GM19099 (cell line): ENCODE data around the gene C5AR1.

Experiments used
- POLR2A ChIP-seq: IDR thresholded peaks from 3 replicates; pipeline ENCODE4 v1.6.1; 2011; ENCODE audit warnings: low read depth; ENCODE audit not compliant: insufficient read length; ENCODE audit errors: extremely low read depth

C5AR1 gene

GRCh38 chr19:47316513-47316912, 6.9 kb downstream of the C5AR1 start:
- no peak for TF ChIP-seq POLR2A

DNA sequence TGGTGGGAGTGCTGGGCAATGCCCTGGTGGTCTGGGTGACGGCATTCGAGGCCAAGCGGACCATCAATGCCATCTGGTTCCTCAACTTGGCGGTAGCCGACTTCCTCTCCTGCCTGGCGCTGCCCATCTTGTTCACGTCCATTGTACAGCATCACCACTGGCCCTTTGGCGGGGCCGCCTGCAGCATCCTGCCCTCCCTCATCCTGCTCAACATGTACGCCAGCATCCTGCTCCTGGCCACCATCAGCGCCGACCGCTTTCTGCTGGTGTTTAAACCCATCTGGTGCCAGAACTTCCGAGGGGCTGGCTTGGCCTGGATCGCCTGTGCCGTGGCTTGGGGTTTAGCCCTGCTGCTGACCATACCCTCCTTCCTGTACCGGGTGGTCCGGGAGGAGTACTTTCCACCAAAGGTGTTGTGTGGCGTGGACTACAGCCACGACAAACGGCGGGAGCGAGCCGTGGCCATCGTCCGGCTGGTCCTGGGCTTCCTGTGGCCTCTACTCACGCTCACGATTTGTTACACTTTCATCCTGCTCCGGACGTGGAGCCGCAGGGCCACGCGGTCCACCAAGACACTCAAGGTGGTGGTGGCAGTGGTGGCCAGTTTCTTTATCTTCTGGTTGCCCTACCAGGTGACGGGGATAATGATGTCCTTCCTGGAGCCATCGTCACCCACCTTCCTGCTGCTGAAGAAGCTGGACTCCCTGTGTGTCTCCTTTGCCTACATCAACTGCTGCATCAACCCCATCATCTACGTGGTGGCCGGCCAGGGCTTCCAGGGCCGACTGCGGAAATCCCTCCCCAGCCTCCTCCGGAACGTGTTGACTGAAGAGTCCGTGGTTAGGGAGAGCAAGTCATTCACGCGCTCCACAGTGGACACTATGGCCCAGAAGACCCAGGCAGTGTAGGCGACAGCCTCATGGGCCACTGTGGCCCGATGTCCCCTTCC, 10.5 kb downstream of the C5AR1 start:
- no peak for TF ChIP-seq POLR2A

DNA sequence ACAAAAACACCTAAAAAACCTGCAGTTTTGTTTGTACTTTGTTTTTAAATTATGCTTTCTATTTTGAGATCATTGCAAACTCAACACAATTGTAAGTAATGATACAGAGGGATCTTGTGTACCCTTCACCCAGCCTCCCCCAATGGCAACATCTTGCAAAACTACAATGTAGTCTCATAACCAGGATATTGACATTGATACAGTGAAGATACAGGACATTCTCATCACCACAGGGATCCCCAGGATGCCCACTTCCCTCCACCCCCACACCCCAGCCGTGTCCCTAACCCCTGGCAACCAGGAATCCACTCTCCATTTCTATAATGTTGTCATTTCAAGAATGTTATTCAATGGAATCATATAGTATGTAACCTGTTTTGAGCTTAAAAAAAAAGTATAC, 12.0 kb downstream of the C5AR1 start:
- TF ChIP-seq POLR2A: no peak

GRCh38 chr19:47322058-47322457, 12.4 kb downstream of the C5AR1 start:
- TF ChIP-seq POLR2A: no peak

DNA sequence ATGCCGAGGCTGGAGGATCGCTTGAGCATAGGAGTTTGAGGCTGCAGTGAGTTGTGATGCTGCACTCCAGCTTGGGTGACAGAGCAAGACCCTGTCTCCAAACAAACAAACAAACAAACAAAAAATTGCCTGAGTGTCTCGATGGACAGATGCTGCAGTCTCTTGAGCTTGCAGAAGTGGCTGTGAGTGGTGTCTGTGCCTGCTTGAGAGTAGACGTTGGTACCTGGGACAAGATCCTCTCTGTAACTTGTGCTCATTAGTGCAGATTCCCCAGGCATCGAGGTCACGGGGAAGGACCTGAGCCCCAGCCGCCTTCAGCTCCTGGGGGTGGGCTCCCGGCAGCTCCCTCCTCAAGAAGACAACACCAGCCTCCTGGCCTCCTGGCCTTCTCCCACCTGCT, 13.7 kb downstream of the C5AR1 start:
- TF ChIP-seq POLR2A: no peak

DNA sequence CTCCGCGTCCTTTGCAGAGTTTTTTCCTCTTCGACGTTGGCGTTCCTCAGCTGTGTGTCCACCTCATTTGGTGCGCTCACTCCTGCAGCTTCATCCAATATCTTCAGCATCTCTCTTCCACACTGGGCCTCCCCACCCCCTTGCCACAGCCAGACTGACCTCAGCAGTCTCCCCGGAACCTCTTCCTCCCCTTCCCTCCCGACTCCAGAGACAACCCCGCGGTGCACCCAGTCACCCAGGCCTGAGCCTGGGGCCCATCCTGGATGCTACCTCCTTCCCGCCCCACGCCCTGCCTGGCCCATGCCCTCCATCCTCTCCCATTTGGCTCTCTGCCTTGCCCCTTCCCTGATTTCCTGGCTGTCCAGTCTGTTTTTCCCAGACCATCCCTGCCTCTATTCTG, 14.2 kb downstream of the C5AR1 start:
- TF ChIP-seq POLR2A: no peak

- no peak for TF ChIP-seq POLR2A
Measured at GRCh38 chr19:47324502-47324901, 14.8 kb downstream of the C5AR1 start.

DNA sequence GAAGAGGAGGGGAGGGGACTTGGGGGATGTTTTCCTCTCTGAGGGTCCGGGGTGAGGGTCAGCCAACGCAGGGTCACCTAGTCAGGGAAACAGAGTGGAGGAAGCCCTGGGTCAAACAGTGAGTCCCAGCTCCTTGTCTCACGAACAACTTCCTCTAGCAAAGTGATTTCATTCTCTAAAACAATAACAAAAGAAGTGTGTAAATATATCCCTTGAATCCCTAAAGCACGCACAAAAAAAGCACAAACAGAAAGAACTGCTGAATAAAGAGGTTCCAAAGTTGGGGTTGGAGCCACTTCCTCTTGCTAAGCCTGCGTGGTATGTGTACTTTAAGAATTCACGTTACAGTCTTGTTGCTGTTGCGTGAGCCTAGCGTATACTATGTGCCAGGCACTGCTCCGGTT, 20.8 kb downstream of the C5AR1 start:
- no peak for TF ChIP-seq POLR2A

- no peak for TF ChIP-seq POLR2A
Measured at GRCh38 chr19:47331490-47331889, 21.8 kb downstream of the C5AR1 start.

GRCh38 chr19:47331931-47332547, 22.4 kb downstream of the C5AR1 start, which contains the start of gene C5AR2:
TSS of gene C5AR2 (plus strand) at chr19:47332175. CDS start at chr19:47340800, 8,625 bp downstream.
- TF ChIP-seq POLR2A: no peak

DNA sequence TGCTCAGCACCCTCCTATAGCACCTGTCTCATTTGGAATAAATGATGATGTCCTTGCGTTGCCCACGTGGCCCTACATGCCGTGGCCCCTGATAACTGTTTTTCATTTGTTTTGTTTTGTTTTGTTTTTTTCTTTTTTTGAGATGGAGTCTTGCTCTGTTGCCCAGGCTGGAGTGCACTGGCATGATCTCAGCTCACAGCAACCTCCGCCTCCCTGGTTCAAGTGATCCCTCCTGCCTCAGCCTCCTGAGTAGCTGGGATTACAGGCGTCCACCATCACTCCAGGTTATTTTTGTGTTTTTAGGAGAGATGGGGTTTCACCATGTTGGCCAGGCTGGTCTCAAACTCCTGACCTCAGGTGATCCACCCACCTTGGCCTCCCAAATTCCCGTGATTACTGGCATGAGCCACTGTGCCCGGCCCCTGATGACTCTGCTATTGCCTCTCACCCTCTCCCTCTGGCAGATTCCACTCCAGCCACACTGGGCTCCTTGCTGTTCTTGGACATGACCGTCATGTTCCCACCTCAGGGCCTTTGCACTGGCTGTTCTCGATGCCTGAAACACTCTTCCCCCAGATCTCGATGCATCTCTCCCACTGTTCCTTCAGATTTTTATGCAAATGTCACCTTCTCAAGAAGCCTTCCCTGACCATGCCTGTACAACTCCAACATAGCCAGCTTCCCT, 29.7 kb downstream of the C5AR1 start:
- TF ChIP-seq POLR2A: no peak

DNA sequence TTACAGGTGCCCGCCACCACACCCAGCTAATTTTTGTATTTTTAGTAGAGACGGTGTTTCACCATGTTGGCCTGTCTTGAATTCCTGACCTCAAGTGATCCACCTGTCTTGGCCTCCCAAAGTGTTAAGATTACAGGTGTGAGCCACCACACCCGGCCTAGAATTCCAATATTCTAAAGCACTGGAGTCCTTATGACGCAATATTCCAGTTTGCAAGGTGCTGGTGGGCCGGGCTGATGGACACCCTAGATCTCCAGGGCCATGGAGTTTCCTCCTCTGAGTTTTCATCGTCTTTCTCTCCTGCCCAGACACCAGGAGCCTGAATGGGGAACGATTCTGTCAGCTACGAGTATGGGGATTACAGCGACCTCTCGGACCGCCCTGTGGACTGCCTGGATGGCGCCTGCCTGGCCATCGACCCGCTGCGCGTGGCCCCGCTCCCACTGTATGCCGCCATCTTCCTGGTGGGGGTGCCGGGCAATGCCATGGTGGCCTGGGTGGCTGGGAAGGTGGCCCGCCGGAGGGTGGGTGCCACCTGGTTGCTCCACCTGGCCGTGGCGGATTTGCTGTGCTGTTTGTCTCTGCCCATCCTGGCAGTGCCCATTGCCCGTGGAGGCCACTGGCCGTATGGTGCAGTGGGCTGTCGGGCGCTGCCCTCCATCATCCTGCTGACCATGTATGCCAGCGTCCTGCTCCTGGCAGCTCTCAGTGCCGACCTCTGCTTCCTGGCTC, 31.0 kb downstream of the C5AR1 start:
- TF ChIP-seq POLR2A: no peak

- TF ChIP-seq POLR2A: no peak
Measured at GRCh38 chr19:47341734-47342133, 32.1 kb downstream of the C5AR1 start.

DNA sequence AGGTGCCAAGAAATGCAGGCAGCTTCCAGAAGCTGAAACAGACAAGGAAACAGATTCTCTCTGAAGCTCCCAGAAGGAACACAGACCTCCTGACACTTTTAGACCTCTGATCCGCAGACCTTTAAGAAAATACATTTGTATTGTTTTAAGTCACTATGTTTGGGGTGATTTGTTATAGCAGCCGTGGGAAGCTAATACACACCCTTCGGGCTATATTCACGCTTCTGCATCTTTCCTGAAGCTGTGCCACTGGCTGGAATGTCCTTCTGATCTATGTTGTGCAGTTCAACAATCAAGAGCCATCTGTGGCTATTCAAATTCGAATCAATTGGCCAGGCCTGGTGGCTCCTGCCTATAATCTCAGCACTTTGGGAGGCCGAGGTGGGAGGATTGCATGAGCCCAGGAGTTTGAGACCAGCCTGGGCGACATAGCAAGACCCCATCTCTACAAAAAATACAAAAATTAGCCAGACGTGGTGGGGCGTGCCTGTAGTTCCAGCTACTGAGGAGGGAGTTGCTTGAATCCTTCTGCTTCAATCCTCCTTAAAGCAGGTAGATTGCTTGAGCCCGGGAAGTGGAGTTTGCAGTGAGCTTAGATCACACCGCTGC, 33.6 kb downstream of the C5AR1 start:
- TF ChIP-seq POLR2A: no peak
